ENCODE measurements around the gene KAT2A. TPM values are rescaled to one million over a fixed set of nuclear protein-coding genes. Genes with fewer than 3 reads are reported as not detected.

The KAT2A gene
- polyA plus RNA-seq, 1 experiment: 25.2 TPM

DNA sequence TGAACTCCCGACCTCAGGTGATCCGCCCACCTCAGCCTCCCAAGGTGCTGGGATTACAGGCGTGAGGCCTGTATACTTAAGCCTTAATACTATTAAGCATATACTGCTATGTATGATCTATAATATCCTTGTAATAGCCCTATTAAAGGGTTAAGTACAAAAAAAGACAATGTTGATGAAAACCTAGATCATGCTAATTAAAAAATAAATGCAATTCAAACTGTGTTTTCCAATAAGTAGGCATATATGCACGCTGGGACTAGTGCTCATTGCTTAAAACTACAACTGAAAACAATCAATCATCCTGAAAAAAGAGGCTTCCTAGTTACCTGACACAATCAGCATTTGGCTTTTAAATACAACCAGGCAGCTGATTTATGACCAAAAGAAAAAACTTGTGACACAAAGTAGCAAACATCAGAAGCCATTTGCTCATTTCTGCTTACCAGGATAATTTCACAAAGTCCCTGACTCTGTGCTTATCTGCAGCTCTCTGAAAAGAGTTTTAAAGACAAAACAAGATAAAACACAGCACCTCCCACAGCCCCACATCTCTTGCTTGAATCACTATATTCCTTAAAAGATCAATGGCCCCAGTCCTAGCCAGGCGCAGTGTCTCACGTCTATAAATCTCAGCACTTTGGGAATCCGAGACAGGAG lies 34.0 kb downstream of the KAT2A start:
- CTCF ChIA-PET: interaction anchor here (1.6 to 2.3 kb wide), 2 partner anchors 14 to 19 kb away, joined by 6 read pairs; no protein-coding TSS in a partner anchor
- DNase-seq (ENCODE audit: low read depth): no peak
- peaks cover 12% of the 10 kb centered on the region for H3K27me3 ChIP-seq (ENCODE audit: control insufficient read depth, insufficient read depth, low read length)
- no peak overlapping the region for H3K4me3 ChIP-seq (ENCODE audit: low read depth, low read length)
- H3K36me3 ChIP-seq (ENCODE audit: control insufficient read depth, insufficient read depth, low read length): no peaks in the 10 kb centered on the region
- TF ChIP-seq, protein P1, sequence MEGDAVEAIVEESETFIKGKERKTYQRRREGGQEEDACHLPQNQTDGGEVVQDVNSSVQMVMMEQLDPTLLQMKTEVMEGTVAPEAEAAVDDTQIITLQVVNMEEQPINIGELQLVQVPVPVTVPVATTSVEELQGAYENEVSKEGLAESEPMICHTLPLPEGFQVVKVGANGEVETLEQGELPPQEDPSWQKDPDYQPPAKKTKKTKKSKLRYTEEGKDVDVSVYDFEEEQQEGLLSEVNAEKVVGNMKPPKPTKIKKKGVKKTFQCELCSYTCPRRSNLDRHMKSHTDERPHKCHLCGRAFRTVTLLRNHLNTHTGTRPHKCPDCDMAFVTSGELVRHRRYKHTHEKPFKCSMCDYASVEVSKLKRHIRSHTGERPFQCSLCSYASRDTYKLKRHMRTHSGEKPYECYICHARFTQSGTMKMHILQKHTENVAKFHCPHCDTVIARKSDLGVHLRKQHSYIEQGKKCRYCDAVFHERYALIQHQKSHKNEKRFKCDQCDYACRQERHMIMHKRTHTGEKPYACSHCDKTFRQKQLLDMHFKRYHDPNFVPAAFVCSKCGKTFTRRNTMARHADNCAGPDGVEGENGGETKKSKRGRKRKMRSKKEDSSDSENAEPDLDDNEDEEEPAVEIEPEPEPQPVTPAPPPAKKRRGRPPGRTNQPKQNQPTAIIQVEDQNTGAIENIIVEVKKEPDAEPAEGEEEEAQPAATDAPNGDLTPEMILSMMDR (IDR thresholded peaks at IDR 0.05; ENCODE audit: insufficient read depth, low read depth, low read length): no peak
- POLR2A ChIA-PET: no interaction called here

DNA sequence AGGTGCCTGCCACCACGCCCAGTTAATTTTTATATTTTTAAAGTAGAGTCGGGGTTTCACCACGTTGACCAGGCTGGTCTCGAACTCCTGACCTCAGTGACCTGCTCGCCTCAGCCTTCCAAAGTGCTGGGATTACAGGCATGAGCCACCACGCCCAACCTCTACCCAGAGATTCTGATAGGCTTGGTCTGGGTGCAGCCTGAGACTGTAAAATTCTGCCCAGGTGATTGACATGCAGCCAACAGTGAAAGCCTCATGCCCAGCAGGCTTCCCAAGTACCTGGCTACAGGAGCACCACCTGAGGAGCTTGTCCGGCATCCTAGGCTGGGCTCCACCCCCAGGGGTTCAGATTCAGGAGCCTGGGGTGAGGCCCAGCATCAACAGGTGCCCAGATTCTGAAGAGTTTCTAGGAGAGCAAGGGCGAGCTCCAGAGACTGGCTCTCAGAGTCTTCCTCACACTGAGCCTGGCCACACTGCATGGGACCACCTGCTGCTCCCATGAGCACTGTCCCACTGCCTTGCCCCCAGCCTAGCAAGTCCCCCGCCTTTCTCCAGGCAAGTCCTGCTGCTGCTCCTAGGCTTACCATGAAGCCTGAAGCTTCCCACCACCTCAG lies 39.5 kb downstream of the KAT2A start:
- no peak for DNase-seq (ENCODE audit: low read depth)
- TF ChIP-seq, protein P1 (IDR thresholded peaks at IDR 0.05; ENCODE audit: insufficient read depth, low read depth, low read length): no peak

DNA sequence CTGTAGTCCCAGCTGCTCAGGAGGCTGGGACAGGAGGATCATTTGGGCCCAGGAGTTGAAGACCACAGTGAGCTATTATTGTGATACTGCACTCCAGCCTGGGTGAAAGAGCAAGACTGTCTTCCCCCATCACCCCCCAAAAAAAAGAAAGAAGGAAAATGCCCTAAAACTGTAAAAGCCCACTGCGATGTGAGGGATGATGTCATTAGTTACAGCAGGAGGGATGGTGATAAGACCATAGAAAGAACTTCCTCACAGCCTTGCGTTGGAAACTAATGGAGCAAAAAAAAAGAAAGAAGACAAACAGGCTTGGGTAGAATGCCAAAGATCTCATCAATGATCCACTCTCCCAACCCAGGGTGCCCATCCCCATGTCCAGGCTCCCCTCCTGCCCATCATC lies 41.6 kb downstream of the KAT2A start:
- CTCF ChIA-PET: interaction anchor here (0.6 to 4.0 kb wide), 3 partner anchors 13 to 116 kb away, joined by 3 to 23 read pairs (median 6); no protein-coding TSS in a partner anchor

More for the DNA sequence above, 39.5 kb downstream of the KAT2A start:
- H3K36me3 ChIP-seq (ENCODE audit: control insufficient read depth, insufficient read depth, low read length): no peaks in the 10 kb centered on the region
- no peak overlapping the region for H3K4me3 ChIP-seq (ENCODE audit: low read depth, low read length)
- CTCF ChIA-PET: interaction anchor here (2.0 to 4.0 kb wide), 2 partner anchors 15 to 19 kb away, joined by 6 to 23 read pairs; no protein-coding TSS in a partner anchor
- H3K27me3 ChIP-seq (ENCODE audit: control insufficient read depth, insufficient read depth, low read length): peaks cover 9% of the 10 kb centered on the region
- POLR2A ChIA-PET: no interaction called here

DNA sequence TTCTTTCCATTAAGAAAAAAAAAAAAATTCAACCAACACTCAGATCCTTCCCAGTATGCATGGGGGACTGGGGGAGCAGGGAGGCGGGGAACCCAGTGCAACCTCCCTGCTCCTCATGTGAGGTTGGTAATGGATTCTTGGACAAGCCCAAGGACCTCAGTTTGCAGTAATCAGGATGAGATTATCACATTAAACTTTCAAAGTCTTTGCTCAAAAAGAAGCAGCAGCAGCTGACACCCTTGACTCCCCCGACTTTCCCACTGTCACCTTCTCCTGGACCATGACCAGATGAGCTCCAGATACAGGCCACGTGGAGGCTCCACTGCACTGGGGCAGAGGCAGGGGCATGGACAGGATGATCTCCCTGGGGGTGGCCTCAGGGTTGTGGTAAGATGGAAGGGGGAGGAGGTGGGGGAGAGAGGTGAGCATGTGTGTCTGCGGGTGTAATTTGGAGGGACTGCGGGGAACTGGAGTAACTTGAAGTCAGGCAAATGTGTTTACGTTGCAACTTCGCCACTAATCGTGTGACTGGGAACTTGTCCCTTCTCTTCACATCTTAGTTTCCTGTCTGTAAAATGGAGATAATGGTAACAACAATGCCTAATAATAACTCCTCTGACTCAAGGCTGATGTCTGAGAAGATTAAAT lies 42.6 kb downstream of the KAT2A start:
- Histone ChIP-seq H3K27me3 (ENCODE audit: control insufficient read depth, insufficient read depth, low read length) (peaks cover 14% of the 10 kb centered on the region), H3K36me3 (ENCODE audit: control insufficient read depth, insufficient read depth, low read length) (no peaks in the 10 kb centered on the region), H3K4me3 (ENCODE audit: low read depth, low read length) (no peak overlapping the region)
- POLR2A ChIA-PET: no interaction called here
- DNase-seq (ENCODE audit: low read depth): no peak
- TF ChIP-seq, protein P1 (IDR thresholded peaks at IDR 0.05; ENCODE audit: insufficient read depth, low read depth, low read length): no peak
- CTCF ChIA-PET: interaction anchor here (0.6 to 4.0 kb wide), 3 partner anchors 12 to 225 kb away, joined by 3 to 23 read pairs (median 3); no protein-coding TSS in a partner anchor

More for the DNA sequence above, 41.6 kb downstream of the KAT2A start:
- Histone ChIP-seq H3K27me3 (ENCODE audit: control insufficient read depth, insufficient read depth, low read length) (peaks cover 11% of the 10 kb centered on the region), H3K36me3 (ENCODE audit: control insufficient read depth, insufficient read depth, low read length) (no peaks in the 10 kb centered on the region), H3K4me3 (ENCODE audit: low read depth, low read length) (no peak overlapping the region)
- POLR2A ChIA-PET: no interaction called here
- TF ChIP-seq, protein P1 (IDR thresholded peaks at IDR 0.05; ENCODE audit: insufficient read depth, low read depth, low read length): no peak
- DNase-seq (ENCODE audit: low read depth): no peak

DNA sequence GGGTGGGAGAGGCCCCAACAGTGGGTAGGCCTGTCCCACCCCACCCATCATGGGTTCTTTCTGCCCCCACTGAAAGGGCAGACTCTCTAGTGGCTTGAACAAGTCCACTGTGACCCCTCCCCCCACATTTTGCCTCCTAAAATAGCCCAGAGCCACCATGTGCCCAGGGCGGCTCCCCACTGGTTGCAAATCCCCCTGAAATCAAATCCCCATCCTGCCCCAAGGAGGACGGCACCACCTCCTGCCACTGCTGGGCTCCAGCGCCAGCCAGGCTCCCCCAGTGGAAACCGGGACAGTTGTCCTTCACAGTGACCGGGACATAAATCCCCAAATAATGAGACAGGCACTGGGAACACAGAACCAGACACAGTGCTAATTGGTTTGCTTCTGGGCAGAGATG lies 43.4 kb downstream of the KAT2A start:
- ChIA-PET CTCF (interaction anchor here (2.8 kb wide), 1 partner anchor 10 kb away, joined by 13 read pairs; no protein-coding TSS in a partner anchor), POLR2A (no interaction called here)
- Histone ChIP-seq H3K27me3 (ENCODE audit: control insufficient read depth, insufficient read depth, low read length) (peaks cover 16% of the 10 kb centered on the region), H3K36me3 (ENCODE audit: control insufficient read depth, insufficient read depth, low read length) (no peaks in the 10 kb centered on the region), H3K4me3 (ENCODE audit: low read depth, low read length) (no peak overlapping the region)
- DNase-seq (ENCODE audit: low read depth): no peak
- TF ChIP-seq, protein P1 (IDR thresholded peaks at IDR 0.05; ENCODE audit: insufficient read depth, low read depth, low read length): no peak
